GM19351 (cell line): ENCODE results near the gene ZNF385B.

Source experiments
- ATAC-seq: cut with Tn5 transposase; IDR thresholded peaks from one replicate; pipeline ENCODE4 v1.9.1; 2021; ENCODE audit warnings: mild to moderate bottlenecking, moderate library complexity; ENCODE audit not compliant: unreplicated experiment

ZNF385B gene

DNA sequence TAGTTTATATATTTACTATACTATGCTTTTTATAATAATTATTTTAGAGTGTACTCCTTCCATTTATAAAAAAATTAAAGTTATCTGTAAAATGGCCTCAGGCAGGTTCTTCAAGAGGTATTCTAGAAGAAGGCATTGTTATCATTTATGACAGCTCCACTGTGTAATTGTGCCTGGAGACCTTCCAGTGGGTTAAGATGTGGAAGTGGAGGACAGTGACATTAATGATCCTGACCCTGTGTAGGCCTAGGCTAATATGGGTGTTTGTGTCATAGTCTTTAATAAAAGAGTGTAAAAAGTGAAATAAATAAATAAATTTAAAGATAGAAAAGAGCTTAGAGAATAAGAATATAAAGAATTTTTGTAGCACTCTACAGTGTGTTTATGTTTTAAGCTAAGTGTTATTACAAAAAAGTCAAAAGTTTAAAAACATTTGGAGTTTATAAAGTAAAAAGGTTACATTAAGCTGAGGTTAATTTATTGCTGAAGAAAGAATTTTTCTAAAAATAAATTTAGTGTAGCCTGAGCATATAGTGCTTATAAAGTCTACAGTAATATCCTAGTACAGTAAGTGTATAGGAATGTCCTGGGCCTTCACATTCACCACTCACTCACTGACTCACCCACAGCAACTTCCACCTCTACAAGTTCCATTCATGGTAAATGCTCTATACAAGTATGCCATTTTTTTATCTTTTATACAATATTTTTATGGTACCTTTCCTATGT is 406.8 kb downstream of the ZNF385B start:
- ATAC-seq: no peak

DNA sequence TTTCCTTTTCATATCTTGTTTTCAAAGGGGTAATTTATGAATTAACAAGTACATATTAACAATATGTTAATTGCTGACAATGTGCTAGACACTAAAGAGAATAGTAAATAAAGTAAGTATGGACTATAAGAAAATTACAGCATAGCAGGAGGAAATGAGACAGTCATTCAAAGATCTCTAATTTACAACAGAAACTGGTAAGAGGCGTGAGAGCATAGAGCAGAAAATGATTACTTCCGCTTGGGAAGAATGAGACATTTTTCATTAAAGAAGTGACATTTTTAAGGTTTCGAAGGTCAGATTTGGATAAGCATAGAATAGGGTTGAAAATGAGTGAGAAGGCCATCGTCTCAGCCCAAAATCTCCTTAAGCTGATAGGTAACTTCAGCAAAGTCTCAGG is 412.4 kb downstream of the ZNF385B start:
- ATAC-seq: peak; percentile 98

DNA sequence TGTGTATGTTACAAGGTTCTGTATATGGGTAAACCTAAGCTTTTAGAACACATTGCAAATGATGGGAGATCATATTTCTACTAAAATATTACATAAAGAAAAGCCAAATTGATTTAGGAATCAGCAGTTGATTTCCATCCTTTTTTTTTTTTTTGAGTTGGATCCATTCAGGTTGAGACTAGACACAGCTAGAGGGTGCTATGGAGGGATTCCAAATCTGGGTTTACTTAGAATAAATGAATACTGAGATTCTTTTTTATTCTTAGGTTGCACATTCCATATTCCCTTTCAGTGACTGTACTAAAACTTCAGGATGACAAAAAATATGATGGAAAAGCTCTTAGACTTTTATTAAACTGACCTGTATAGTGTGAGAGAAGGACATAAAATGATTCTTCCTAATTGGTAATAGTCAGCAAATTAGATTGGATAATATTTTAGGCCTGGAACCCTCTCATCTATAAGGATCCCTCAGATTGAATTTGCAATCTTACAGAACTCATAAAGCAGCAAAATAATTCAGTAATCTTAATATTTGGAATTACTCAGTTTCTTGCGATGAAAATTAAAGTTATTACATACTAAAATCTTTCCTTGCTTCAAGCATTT is 413.5 kb downstream of the ZNF385B start:
- no peak for ATAC-seq

DNA sequence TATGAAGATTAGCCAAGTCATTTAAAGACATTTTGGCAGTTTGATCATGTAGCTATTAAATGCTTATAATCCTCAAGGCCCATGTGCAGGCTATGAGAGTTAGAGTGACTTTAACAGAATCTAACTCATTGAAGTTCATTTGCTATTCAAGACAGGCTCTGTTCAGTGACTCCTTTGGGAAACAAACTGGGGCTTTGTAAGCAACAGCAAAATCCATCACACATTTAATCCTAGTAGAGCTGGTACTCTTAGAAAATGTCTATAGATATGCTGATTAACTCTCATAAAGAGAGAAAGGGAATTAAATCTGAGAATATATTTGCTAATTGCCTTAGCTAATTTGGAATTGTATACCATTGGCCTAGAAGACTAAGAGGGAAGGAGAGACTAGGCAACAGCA is 414.0 kb downstream of the ZNF385B start:
- ATAC-seq: no peak

GRCh38 chr2:179446476-179447141 is 414.8 kb downstream of the ZNF385B start:
- no peak for ATAC-seq

DNA sequence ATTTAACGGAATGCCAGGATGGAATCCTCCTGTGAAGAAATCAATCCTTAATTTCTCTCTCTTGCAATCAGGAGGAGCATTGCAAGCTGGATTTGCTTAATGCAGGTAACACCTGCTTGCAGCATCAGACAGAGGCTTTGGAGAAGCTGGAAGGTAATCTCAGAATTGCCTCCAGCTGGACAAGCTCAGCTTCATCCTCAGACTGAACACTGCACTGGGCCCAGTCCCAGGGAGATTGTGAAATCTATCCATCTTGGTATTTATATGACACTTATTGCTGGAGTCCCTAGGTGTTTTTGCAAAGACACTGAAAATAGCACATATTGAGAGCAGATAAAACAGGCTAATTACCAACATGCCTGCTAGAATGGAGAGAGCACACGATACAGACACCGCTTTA is 417.4 kb downstream of the ZNF385B start:
- ATAC-seq: no peak

- ATAC-seq: no peak
Observed at GRCh38 chr2:179443180-179443579, 418.2 kb downstream of the ZNF385B start.

DNA sequence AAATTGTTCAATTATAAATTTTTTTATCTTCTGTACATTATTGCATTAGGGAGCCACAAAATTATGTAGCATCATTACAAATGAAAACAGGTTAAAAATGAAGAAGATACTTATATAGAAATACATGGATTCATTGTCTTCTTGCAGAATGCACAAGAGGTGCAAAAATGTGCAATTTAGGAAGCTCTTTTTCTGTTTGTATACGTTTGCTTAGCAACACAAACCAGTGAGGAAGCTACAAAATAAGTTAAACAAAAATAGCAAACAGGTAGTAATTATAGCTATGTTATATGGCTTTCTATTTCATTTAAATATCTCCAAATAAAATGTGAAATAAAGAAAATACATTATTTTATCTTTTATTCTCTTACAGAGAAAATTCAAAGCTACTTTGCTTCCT is 419.2 kb downstream of the ZNF385B start:
- no peak for ATAC-seq

DNA sequence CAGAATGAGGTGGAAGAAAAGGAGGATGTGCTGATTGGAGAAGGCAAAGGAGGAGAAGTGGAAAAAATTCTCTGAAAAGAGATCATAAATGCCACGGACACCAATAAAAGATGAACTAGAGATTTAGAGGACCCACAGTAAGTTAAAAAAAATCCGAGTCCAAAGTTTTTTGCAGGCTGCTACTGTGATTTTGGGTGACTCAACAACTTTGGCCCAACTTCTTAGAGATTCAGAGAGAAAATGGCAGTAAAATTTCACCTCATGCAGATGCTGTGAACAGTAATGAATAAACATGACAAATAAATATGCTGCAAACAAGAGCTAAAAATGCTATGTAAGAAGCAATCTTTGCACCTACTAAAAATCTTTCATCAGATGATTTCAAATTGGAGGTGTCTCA is 419.9 kb downstream of the ZNF385B start:
- ATAC-seq: no peak

- ATAC-seq: peak; percentile 70
Observed at GRCh38 chr2:179440642-179441251, 420.7 kb downstream of the ZNF385B start.

DNA sequence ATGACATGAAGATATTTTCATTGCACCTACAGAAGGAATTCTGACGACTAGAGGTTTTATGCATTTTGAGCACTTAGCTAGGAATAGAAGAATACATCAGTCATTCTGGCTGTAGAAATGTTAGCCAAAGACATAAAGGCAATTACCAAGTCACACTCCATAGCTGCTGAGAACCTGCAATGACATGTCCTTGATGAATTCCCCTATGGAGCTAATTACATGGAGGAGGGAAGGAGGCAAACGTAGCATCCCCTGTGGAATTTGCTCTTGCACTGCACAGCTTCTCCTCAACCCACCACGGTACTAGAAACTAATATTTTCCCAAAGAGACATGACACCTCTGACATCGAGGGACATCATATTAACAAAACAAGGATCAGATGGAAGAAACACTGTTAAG is 422.8 kb downstream of the ZNF385B start:
- no peak for ATAC-seq

GRCh38 chr2:179437430-179437829 is 424.0 kb downstream of the ZNF385B start:
- ATAC-seq: no peak

DNA sequence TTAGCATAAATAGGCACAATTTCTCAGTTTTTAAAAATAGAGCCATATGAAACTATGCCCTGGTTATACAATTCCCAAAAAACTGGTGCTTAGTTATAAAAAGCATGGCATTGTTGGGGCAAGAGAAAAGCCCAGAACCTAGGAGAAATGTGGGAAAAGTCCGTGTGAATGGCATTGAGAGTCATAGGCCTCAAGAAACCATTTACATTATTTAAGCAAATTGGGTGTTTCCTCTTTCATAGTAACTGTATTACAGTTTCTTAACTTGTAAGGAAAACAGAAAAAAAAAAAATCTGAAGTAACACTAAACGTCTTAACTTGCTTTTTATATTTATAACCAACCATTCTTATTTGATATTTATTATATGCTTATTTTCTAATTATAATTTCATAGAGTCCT is 425.8 kb downstream of the ZNF385B start:
- no peak for ATAC-seq

DNA sequence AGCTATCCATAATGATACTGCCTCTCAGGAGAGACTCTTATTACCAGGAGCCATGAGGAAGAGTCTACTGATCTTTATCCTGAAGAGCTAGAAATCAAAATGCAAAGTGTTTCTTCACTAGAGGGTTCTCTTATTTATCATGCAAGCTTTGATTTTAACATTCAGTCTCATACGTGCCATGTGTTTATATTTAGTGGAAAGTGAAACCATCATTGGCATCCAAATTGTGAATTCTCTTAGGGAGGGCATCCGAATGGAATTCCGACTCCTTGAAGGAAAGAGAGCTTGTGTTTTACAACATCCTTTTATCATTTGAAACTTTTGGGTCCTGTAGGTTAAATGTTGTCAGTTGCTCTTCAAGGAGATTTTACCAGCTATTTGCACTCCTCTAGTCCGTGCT is 426.4 kb downstream of the ZNF385B start:
- ATAC-seq: no peak

GRCh38 chr2:179434357-179434756 is 427.1 kb downstream of the ZNF385B start:
- ATAC-seq: no peak

DNA sequence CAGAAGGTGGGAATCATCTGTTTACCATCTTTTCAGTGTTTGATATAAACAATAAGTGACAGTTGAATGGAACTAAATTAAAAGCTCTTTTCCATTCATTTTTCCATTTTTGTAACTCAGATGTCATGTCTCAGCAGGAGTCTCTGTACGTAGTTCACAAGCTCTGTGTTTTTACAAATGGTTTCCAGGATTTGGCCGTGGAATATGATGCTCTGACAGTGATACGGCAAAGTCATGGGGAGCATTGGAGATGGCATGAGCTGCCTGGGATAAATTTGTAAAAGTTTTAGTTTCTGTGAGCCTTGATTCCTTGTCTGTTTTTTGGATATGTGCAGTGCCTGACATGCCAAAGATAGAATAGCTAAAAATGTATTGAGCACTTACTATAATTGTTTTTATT is 428.7 kb downstream of the ZNF385B start:
- ATAC-seq: no peak

- no peak for ATAC-seq
Observed at GRCh38 chr2:179429597-179429996, 431.8 kb downstream of the ZNF385B start.

DNA sequence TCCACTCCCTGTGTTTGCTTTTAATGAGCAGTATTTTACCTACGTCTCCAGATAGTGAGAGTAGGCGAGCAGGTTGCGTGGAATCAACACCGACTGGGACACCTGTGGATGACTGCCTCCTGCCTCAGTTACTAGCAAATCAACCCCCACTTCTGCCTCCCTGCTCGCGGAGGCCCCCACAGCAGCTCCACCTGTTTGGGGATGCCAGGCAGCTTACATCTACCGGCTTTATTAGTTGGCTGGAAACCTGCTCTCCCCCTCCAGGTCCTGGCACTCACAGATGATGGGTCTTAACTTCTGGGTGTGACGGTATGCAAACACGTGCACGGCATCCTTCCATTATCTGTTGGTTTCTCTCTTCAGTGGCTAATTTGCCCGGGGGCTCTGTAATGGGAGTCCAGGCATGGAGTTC is 432.3 kb downstream of the ZNF385B start:
- ATAC-seq: no peak

DNA sequence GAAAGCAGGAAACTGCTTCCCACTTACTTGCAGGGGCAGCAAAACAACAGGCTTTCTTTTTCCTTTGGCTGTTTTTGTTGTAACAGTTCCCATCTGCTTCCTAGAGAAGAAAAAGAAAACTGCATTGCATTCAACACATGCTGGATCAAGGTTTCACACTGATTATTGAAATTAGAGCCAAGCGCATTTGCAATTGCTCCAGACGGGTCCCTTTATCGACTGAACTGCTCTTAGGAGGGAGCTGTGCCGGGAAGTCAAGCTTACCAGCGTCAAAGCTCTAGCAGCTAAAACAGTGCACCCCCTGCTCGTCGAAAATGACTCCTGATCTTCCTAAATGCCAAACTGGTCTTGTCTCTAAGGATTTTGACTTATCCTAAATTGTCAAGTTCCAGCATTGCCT is 432.8 kb downstream of the ZNF385B start:
- ATAC-seq: no peak

DNA sequence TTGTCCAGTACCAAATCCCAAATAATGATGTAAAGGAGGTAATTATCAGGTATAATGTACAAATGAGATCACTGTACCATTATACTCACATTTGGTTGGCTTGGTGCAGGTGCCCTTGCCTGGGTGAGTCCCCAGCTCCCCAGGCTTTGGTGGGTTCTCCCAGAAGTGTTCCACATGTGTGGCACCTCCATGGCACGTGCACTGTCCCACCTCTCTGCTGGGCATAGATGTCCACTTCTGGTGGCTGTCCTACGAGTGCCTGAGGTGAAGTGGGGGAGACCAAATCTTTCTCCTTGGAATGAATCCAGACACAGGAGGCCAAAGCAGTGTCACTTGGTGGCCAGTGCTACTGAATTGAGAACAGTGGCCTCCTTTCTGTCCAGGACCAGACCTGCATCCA is 434.3 kb downstream of the ZNF385B start:
- no peak for ATAC-seq

DNA sequence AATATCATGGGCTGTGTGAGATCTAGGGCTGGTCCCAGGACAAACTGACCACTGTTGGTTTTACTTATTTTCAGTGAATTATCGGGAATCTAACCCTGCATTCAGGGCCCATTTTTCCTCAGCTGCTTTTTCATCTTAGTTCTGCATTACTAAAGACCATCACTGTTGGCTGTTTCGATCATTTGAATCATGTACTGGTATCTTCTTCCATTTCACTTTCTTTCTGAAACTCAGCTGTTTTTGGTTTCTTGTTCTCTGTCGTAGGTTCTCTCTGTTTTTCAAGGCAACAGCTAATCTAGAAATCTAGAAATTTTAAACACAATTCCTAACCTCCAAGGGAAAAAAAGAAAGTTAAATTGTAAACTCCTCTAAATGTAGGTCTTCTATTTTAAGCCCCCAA is 436.8 kb downstream of the ZNF385B start:
- ATAC-seq: peak; percentile 51
